AG09309 (cell line): Measurements from ENCODE around the gene SOX13.

Source experiments
- DNase-seq: peaks from one replicate; pipeline ENCODE4 v3.0.0-alpha.2; 2010; ENCODE audit warnings: low read depth
- H3K4me3 ChIP-seq: 2 replicates; pipeline ENCODE4 v1.5.1; 2011; ENCODE audit warnings: mild to moderate bottlenecking, low read depth, low read length, moderate library complexity; ENCODE audit not compliant: control insufficient read depth
- TF ChIP-seq, protein P1 (sequence below): IDR thresholded peaks from 2 replicates; pipeline ENCODE4 v1.5.1; 2011; ENCODE audit warnings: mild to moderate bottlenecking, low read depth, low read length, inconsistent platforms; ENCODE audit not compliant: insufficient read depth, control insufficient read depth; ENCODE audit errors: missing control alignments

The SOX13 gene

GRCh38 chr1:204033306-204033705 is 39.6 kb upstream of the SOX13 start:
- DNase-seq = no peak
- no peak overlapping the region for H3K4me3 ChIP-seq
- TF ChIP-seq, protein P1, sequence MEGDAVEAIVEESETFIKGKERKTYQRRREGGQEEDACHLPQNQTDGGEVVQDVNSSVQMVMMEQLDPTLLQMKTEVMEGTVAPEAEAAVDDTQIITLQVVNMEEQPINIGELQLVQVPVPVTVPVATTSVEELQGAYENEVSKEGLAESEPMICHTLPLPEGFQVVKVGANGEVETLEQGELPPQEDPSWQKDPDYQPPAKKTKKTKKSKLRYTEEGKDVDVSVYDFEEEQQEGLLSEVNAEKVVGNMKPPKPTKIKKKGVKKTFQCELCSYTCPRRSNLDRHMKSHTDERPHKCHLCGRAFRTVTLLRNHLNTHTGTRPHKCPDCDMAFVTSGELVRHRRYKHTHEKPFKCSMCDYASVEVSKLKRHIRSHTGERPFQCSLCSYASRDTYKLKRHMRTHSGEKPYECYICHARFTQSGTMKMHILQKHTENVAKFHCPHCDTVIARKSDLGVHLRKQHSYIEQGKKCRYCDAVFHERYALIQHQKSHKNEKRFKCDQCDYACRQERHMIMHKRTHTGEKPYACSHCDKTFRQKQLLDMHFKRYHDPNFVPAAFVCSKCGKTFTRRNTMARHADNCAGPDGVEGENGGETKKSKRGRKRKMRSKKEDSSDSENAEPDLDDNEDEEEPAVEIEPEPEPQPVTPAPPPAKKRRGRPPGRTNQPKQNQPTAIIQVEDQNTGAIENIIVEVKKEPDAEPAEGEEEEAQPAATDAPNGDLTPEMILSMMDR = no peak

GRCh38 chr1:204036882-204037655 is 35.8 kb upstream of the SOX13 start:
- DNase-seq = no peak
- TF ChIP-seq, protein P1 = no peak
- no peak overlapping the region for H3K4me3 ChIP-seq

DNA sequence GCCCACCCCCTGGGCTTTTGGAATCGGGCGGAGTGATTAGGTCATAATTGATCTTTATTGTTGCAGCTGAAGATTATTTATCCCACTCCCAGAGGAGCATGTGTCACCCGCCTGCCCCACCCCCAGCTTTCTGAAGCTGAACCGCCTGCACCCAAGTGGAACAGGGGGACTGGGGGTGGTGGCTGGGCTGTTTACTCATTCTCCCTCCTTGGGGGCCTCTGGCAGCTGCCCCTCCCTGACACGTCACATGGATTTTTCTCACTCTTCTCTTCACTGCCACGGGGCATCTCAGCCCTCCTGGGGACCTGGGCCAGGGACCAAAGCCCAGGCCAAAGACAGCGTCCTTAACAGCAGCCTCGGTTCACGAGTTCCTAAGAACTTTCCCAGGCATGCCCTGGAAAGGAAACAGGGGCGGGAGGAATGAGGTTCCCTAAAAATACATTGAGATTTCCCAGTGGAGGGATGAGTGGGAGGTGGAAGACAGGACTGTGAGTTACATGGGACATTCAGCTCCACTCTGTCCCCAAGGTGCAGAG is 31.6 kb upstream of the SOX13 start:
- TF ChIP-seq, protein P1 = no peak
- no peak for DNase-seq
- no peak overlapping the region for H3K4me3 ChIP-seq

DNA sequence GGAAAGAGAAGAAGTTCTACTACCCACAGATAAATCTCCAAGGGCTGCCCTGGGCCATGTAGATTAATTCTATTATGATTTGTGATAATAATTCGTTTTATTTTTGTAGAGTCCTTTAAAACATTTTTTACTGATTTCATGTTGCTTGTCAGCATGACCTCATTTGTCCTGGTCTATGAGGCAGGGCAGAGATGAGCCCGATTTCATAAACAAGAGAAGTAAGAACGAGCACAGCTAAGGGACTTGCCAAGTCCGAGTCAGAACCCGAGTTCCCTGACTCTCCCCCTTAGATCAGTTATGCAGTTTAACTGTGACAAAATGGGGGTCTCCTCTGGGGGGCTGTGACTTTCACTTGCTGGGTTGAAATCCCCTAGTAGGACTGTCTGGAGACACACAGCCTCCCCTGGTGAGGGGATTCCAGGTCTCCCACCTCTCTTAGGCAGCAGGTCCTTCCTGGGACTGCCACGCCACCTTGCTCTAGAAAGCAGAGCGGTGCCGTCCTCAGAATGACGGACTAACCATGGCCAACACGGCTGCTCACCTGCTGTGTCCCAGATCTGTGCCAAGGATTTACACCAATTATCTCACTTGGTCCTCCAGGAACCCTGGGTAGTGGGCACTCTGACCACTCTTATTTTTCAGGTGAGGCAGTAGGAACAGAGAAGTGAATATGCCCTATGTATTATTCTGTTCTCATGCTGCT is 31.0 kb upstream of the SOX13 start:
- DNase-seq = no peak
- TF ChIP-seq, protein P1 = no peak
- no peak overlapping the region for H3K4me3 ChIP-seq

- TF ChIP-seq, protein P1 = no peak
These were observed 30.4 kb upstream of the SOX13 start for GRCh38 chr1:204042516-204042915.

GRCh38 chr1:204043680-204044079 is 29.2 kb upstream of the SOX13 start:
- H3K4me3 ChIP-seq = no peak overlapping the region
- DNase-seq = no peak

More at GRCh38 chr1:204042516-204042915, 30.4 kb upstream of the SOX13 start:
- no peak overlapping the region for H3K4me3 ChIP-seq
- no peak for DNase-seq

More at GRCh38 chr1:204043680-204044079, 29.2 kb upstream of the SOX13 start:
- TF ChIP-seq, protein P1 = no peak
